Chondrocyte (in vitro differentiated cells): ENCODE measurements around the gene ZNF784. TPM values are rescaled to one million over a fixed set of nuclear protein-coding genes. Genes with fewer than 3 reads are reported as not detected.

ENCODE experiments used
- DNase-seq: peaks from one replicate; pipeline ENCODE4 v3.0.0; 2021; ENCODE audit warnings: mixed read lengths, low spot score
- H3K27ac Mint-ChIP-seq: one replicate; pipeline ENCODE4 v1.8.0; 2021; ENCODE audit warnings: mild to moderate bottlenecking, moderate library complexity, mixed read lengths; ENCODE audit not compliant: unreplicated experiment
- H3K27me3 Mint-ChIP-seq: 2 replicates; pipeline ENCODE4 v1.8.0; 2021; ENCODE audit warnings: low read depth, mixed read lengths
- H3K36me3 Mint-ChIP-seq: 2 replicates; pipeline ENCODE4 v1.8.0; 2021; ENCODE audit warnings: low read depth, mixed read lengths
- H3K4me1 Mint-ChIP-seq: 2 replicates; pipeline ENCODE4 v1.8.0; 2021; ENCODE audit warnings: low read depth, mild to moderate bottlenecking, mixed read lengths
- H3K4me3 Mint-ChIP-seq: one replicate; pipeline ENCODE4 v1.8.0; 2021; ENCODE audit warnings: mild to moderate bottlenecking, moderate library complexity, mixed read lengths; ENCODE audit not compliant: unreplicated experiment
- H3K9me3 Mint-ChIP-seq: 2 replicates; pipeline ENCODE4 v1.8.0; 2021; ENCODE audit warnings: low read depth, mixed read lengths
- long read RNA-seq: library from polyadenylated mRNA; stranded (forward); transcript quantifications from one replicate; pipeline ENCODE4 v2.0.0, GENCODE V29; 2021
- total RNA-seq: library from RNA; stranded (reverse); gene quantifications from 3 replicates; pipeline ENCODE4 v1.2.1, GENCODE V29; 2021
- TF ChIP-seq, protein P1 (sequence below): fragments of 200-600 bp; sonication (generic); IDR thresholded peaks from 2 replicates; pipeline ENCODE4 v1.5.0; 2021; ENCODE audit warnings: antibody characterized with exemption, mild to moderate bottlenecking, moderate library complexity

The ZNF784 gene, protein sequence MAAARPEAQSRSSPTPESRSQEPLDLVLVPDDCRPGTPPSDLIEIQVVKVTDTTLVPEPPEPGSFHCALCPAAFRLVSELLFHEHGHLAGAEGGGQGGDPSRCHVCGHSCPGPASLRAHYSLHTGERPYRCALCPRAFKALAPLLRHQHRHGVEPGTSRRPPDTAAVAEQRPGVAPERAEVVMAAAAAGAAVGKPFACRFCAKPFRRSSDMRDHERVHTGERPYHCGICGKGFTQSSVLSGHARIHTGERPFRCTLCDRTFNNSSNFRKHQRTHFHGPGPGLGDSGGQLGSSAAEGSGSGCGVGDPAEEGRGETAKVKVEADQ
- total RNA-seq: 6.1 to 7.9 TPM (median 6.4 TPM) in 3 replicates
- long read RNA-seq, partial matches to known transcripts: 0 of 2 reads
- long read RNA-seq, other reads (novel, unspliced or antisense): 2 of 2 reads

DNA sequence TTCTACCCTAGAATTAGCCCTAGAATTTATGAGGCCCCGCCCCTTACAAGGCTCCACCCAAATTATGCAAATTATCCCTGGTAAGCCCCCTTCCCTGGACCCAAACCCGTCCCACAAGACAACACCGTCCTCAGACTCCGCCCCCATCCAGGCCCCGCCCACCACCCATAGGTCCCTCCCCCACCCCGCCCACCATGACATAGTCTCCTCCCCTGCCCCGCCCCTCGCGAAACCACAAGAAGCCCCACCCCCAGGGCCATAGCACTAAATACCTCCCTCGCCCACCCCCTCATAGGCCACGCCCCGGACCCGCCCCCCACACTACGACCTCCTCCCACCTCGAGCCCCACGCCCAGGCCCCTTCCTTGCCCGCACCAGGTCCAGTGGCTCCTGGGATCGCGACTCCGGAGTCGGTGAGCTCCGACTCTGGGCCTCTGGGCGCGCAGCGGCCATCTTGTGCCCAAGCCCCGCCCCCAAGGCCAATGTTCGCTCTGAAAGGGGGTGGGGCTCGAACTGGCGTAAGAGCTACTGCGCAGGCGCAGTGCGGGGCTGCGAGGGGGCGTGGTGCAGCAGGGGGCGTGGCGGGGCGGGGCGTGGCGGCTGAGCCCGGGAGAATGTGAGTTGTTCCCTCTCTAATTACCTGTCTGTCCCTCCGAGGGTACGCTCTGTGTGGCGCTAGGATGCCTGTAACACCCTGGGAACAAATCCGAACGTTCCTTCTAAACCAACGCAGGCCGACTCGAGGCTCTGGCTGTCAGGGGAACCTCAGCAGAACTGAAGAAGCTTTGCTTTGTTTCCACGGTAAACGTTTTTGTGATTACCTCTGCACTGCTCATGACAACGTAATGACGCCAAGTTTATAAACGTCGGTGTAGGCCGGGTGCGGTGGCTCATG is at the start of gene ZNF784:
Gene ZNF784, minus strand, starts transcription at position 458 of the 895 bp plus-strand sequence. Its CDS starts 5 bp downstream, at position 453.
- TF ChIP-seq, protein P1, sequence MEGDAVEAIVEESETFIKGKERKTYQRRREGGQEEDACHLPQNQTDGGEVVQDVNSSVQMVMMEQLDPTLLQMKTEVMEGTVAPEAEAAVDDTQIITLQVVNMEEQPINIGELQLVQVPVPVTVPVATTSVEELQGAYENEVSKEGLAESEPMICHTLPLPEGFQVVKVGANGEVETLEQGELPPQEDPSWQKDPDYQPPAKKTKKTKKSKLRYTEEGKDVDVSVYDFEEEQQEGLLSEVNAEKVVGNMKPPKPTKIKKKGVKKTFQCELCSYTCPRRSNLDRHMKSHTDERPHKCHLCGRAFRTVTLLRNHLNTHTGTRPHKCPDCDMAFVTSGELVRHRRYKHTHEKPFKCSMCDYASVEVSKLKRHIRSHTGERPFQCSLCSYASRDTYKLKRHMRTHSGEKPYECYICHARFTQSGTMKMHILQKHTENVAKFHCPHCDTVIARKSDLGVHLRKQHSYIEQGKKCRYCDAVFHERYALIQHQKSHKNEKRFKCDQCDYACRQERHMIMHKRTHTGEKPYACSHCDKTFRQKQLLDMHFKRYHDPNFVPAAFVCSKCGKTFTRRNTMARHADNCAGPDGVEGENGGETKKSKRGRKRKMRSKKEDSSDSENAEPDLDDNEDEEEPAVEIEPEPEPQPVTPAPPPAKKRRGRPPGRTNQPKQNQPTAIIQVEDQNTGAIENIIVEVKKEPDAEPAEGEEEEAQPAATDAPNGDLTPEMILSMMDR: no peak
- peak within 1 kb of the TSS; percentile 99 for H3K27ac Mint-ChIP-seq
- DNase-seq: peak; percentile 94
- H3K4me3 Mint-ChIP-seq: peak within 1 kb of the TSS; percentile 87
- H3K9me3 Mint-ChIP-seq: no peaks in the 10 kb centered on the region
- H3K4me1 Mint-ChIP-seq: peaks cover 18% of the 10 kb centered on the region
- H3K27me3 Mint-ChIP-seq: no peaks in the 10 kb centered on the region
- peaks cover 4% of the 10 kb centered on the region for H3K36me3 Mint-ChIP-seq

GRCh38 chr19:55673889-55674288 is 49.5 kb upstream of the ZNF784 start:
- TF ChIP-seq, protein P1: no peak
- H3K36me3 Mint-ChIP-seq: peaks cover 13% of the 10 kb centered on the region

GRCh38 chr19:55673465-55673864 is 49.1 kb upstream of the ZNF784 start:
- Mint-ChIP-seq H3K36me3 (peaks cover 12% of the 10 kb centered on the region), H3K9me3 (no peaks in the 10 kb centered on the region), H3K27me3 (no peaks in the 10 kb centered on the region), H3K4me3 (peak overlapping the region; percentile 25), H3K27ac (peak overlapping the region; percentile 70), H3K4me1 (peaks cover 42% of the 10 kb centered on the region)
- DNase-seq: no peak
- TF ChIP-seq, protein P1: no peak

More at GRCh38 chr19:55673889-55674288, 49.5 kb upstream of the ZNF784 start:
- Mint-ChIP-seq H3K27me3 (no peaks in the 10 kb centered on the region), H3K9me3 (no peaks in the 10 kb centered on the region), H3K27ac (peak overlapping the region; percentile 70), H3K4me3 (peak overlapping the region; percentile 25), H3K4me1 (peaks cover 42% of the 10 kb centered on the region)
- DNase-seq: no peak

DNA sequence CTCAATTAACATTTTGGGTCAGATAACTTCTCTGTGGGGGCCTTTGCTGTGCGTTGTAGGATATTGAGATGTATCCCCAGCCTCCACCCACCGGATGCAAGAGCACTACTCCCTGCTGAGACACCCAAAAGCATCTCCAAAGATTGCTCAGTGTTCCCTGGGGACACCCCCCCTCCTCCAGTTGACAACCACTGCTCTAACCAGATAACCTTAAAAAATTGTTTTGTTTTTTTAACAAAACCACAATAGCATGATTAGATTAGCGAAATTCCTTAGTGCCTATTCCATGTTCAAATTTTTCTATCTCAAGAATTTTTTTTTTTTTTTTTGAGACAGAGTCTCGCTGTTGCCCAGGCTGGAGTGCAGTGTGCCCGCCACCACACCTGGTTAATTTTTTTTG is 48.1 kb upstream of the ZNF784 start:
- TF ChIP-seq, protein P1: no peak
- Mint-ChIP-seq H3K36me3 (peaks cover 9% of the 10 kb centered on the region), H3K27me3 (no peaks in the 10 kb centered on the region), H3K9me3 (no peaks in the 10 kb centered on the region), H3K27ac (peak overlapping the region; percentile 6), H3K4me1 (peaks cover 36% of the 10 kb centered on the region), H3K4me3 (no peak overlapping the region)
- DNase-seq: no peak

DNA sequence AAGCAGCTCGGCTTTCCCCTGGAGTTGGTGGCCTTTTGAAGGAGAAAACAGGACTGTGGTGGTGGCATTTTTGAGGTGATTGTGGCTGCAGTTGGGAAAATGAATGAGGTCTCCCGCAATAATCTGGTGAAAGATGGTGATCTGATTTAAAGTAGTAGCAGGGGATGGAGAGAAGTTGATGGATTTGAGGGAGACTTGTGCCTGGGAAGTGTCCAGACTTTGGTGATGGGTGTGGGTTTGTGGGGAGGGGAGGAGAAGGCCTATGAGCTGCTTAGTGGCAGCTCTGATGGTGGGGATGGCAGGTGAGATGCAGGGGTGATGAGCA is 46.6 kb upstream of the ZNF784 start:
- H3K36me3 Mint-ChIP-seq: peaks cover 10% of the 10 kb centered on the region
- no peak for DNase-seq
- peaks cover 22% of the 10 kb centered on the region for H3K4me1 Mint-ChIP-seq
- H3K27me3 Mint-ChIP-seq: no peaks in the 10 kb centered on the region
- peak overlapping the region; percentile 58 for H3K27ac Mint-ChIP-seq
- no peak overlapping the region for H3K4me3 Mint-ChIP-seq
- TF ChIP-seq, protein P1: no peak
- H3K9me3 Mint-ChIP-seq: no peaks in the 10 kb centered on the region
